ENCODE measurements around the gene PRPF4. TPM values are rescaled to one million over a fixed set of nuclear protein-coding genes. Genes with fewer than 3 reads are reported as not detected.
A peak's percentile ranks its signal among the peaks of the same experiment; 100 is the strongest.

Gene PRPF4
- total RNA-seq, 1 experiment from 2014 or later, result 32.4 TPM

DNA sequence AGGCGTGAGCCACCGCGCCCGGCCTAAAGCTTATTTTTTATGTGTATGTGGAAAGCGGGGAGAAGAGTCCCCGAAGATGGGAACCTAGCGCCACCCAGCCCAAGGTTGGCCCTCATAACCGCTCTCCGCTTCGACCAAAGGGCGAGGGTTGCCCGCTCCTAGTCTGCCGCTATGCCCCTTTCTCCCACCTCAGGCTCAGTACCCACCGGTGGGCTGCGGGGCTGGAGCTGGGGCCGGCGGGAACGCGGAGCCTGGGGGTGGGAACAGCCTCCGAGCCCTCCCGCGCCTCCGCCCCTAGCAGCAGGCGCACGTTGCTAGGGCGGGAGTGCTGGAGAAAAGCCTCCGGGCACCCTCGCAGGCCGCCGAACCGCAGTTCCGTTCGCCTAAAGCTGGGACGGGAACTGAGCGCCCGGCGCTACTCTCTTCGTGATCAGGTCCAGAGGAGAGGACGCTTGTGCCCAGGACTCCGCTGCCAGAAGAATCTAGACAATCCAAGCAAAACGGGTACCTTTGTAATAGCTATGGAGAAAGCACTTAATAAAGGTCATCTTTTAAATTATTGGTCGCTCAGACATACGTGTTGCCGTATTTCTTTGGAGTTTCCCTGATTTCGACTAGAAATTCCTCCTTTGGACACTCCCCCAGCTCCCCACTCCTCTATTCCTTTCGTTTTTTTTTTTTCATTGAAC is 64.7 kb downstream of the PRPF4 start, which contains the start of gene WDR31 (continued):
- TF ChIP-seq, protein P1, sequence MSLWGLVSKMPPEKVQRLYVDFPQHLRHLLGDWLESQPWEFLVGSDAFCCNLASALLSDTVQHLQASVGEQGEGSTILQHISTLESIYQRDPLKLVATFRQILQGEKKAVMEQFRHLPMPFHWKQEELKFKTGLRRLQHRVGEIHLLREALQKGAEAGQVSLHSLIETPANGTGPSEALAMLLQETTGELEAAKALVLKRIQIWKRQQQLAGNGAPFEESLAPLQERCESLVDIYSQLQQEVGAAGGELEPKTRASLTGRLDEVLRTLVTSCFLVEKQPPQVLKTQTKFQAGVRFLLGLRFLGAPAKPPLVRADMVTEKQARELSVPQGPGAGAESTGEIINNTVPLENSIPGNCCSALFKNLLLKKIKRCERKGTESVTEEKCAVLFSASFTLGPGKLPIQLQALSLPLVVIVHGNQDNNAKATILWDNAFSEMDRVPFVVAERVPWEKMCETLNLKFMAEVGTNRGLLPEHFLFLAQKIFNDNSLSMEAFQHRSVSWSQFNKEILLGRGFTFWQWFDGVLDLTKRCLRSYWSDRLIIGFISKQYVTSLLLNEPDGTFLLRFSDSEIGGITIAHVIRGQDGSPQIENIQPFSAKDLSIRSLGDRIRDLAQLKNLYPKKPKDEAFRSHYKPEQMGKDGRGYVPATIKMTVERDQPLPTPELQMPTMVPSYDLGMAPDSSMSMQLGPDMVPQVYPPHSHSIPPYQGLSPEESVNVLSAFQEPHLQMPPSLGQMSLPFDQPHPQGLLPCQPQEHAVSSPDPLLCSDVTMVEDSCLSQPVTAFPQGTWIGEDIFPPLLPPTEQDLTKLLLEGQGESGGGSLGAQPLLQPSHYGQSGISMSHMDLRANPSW (CRISPR knock-in tag; conservative IDR thresholded peaks at IDR 0.05; ENCODE audit: low read depth), result no peak
- TF ChIP-seq, protein P2, sequence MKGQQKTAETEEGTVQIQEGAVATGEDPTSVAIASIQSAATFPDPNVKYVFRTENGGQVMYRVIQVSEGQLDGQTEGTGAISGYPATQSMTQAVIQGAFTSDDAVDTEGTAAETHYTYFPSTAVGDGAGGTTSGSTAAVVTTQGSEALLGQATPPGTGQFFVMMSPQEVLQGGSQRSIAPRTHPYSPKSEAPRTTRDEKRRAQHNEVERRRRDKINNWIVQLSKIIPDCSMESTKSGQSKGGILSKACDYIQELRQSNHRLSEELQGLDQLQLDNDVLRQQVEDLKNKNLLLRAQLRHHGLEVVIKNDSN (CRISPR knock-in tag; IDR thresholded peaks at IDR 0.05), result no peak
- TF ChIP-seq MXD4 (CRISPR knock-in tag; IDR thresholded peaks at IDR 0.05; ENCODE audit: borderline replicate concordance) (no peak), ZNF416 (CRISPR knock-in tag; IDR thresholded peaks at IDR 0.05) (no peak), CBFB (CRISPR knock-in tag; IDR thresholded peaks at IDR 0.05; ENCODE audit: low read depth) (0 out of 2 replicates have a peak, but pooled peaks have one; percentile 64), GABPB1 (CRISPR knock-in tag; IDR thresholded peaks at IDR 0.05) (peak; percentile 70), NFE2L1 (CRISPR knock-in tag; IDR thresholded peaks at IDR 0.05) (no peak), TEAD1 (CRISPR knock-in tag; IDR thresholded peaks at IDR 0.05) (peak; percentile 89; the same call in 1 of the 2 replicates), NR3C1 (CRISPR knock-in tag; conservative IDR thresholded peaks at IDR 0.05; ENCODE audit: low read depth) (no peak), CREB1 (CRISPR knock-in tag; IDR thresholded peaks at IDR 0.05) (no peak), MYBL2 (CRISPR knock-in tag; IDR thresholded peaks at IDR 0.05) (peak; percentile 67; the same call in 1 of the 2 replicates), HMGA2 (CRISPR knock-in tag; IDR thresholded peaks at IDR 0.05) (no peak)
- TF ChIP-seq, protein P3, sequence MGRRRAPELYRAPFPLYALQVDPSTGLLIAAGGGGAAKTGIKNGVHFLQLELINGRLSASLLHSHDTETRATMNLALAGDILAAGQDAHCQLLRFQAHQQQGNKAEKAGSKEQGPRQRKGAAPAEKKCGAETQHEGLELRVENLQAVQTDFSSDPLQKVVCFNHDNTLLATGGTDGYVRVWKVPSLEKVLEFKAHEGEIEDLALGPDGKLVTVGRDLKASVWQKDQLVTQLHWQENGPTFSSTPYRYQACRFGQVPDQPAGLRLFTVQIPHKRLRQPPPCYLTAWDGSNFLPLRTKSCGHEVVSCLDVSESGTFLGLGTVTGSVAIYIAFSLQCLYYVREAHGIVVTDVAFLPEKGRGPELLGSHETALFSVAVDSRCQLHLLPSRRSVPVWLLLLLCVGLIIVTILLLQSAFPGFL (CRISPR knock-in tag; IDR thresholded peaks at IDR 0.05; ENCODE audit: borderline replicate concordance), result no peak
- TF ChIP-seq, protein P4, sequence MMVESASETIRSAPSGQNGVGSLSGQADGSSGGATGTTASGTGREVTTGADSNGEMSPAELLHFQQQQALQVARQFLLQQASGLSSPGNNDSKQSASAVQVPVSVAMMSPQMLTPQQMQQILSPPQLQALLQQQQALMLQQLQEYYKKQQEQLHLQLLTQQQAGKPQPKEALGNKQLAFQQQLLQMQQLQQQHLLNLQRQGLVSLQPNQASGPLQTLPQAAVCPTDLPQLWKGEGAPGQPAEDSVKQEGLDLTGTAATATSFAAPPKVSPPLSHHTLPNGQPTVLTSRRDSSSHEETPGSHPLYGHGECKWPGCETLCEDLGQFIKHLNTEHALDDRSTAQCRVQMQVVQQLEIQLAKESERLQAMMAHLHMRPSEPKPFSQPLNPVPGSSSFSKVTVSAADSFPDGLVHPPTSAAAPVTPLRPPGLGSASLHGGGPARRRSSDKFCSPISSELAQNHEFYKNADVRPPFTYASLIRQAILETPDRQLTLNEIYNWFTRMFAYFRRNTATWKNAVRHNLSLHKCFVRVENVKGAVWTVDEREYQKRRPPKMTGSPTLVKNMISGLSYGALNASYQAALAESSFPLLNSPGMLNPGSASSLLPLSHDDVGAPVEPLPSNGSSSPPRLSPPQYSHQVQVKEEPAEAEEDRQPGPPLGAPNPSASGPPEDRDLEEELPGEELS (CRISPR knock-in tag; IDR thresholded peaks at IDR 0.05), result peak; percentile 84
- TF ChIP-seq, protein P5, sequence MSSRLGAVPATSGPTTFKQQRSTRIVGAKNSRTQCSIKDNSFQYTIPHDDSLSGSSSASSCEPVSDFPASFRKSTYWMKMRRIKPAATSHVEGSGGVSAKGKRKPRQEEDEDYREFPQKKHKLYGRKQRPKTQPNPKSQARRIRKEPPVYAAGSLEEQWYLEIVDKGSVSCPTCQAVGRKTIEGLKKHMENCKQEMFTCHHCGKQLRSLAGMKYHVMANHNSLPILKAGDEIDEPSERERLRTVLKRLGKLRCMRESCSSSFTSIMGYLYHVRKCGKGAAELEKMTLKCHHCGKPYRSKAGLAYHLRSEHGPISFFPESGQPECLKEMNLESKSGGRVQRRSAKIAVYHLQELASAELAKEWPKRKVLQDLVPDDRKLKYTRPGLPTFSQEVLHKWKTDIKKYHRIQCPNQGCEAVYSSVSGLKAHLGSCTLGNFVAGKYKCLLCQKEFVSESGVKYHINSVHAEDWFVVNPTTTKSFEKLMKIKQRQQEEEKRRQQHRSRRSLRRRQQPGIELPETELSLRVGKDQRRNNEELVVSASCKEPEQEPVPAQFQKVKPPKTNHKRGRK (CRISPR knock-in tag; IDR thresholded peaks at IDR 0.05; ENCODE audit: borderline replicate concordance), result no peak
- TF ChIP-seq, protein P6, sequence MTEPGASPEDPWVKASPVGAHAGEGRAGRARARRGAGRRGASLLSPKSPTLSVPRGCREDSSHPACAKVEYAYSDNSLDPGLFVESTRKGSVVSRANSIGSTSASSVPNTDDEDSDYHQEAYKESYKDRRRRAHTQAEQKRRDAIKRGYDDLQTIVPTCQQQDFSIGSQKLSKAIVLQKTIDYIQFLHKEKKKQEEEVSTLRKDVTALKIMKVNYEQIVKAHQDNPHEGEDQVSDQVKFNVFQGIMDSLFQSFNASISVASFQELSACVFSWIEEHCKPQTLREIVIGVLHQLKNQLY (CRISPR knock-in tag; IDR thresholded peaks at IDR 0.05), result no peak
- TF ChIP-seq, protein P7, sequence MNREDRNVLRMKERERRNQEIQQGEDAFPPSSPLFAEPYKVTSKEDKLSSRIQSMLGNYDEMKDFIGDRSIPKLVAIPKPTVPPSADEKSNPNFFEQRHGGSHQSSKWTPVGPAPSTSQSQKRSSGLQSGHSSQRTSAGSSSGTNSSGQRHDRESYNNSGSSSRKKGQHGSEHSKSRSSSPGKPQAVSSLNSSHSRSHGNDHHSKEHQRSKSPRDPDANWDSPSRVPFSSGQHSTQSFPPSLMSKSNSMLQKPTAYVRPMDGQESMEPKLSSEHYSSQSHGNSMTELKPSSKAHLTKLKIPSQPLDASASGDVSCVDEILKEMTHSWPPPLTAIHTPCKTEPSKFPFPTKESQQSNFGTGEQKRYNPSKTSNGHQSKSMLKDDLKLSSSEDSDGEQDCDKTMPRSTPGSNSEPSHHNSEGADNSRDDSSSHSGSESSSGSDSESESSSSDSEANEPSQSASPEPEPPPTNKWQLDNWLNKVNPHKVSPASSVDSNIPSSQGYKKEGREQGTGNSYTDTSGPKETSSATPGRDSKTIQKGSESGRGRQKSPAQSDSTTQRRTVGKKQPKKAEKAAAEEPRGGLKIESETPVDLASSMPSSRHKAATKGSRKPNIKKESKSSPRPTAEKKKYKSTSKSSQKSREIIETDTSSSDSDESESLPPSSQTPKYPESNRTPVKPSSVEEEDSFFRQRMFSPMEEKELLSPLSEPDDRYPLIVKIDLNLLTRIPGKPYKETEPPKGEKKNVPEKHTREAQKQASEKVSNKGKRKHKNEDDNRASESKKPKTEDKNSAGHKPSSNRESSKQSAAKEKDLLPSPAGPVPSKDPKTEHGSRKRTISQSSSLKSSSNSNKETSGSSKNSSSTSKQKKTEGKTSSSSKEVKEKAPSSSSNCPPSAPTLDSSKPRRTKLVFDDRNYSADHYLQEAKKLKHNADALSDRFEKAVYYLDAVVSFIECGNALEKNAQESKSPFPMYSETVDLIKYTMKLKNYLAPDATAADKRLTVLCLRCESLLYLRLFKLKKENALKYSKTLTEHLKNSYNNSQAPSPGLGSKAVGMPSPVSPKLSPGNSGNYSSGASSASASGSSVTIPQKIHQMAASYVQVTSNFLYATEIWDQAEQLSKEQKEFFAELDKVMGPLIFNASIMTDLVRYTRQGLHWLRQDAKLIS (CRISPR knock-in tag; IDR thresholded peaks at IDR 0.05; ENCODE audit: borderline replicate concordance), result no peak
- TF ChIP-seq, protein P8, sequence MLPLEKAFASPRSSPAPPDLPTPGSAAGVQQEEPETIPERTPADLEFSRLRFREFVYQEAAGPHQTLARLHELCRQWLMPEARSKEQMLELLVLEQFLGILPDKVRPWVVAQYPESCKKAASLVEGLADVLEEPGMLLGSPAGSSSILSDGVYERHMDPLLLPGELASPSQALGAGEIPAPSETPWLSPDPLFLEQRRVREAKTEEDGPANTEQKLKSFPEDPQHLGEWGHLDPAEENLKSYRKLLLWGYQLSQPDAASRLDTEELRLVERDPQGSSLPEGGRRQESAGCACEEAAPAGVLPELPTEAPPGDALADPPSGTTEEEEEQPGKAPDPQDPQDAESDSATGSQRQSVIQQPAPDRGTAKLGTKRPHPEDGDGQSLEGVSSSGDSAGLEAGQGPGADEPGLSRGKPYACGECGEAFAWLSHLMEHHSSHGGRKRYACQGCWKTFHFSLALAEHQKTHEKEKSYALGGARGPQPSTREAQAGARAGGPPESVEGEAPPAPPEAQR (CRISPR knock-in tag; IDR thresholded peaks at IDR 0.05), result no peak

Data from WTC11 (cell line).